ENCODE measurements around the gene ZNF512B.
"Not testable (repeated sequence)": the region's sequence is repeated elsewhere in the genome, so short reads cannot be mapped to it uniquely, and the experiment has no call there.

The ZNF512B gene

GRCh38 chr20:63969838-63970713, at the start of gene ZNF512B:
TSS of gene ZNF512B (minus strand) at chr20:63969930. CDS start at chr20:63967950, 1,980 bp downstream.
- no peak for FAIRE-seq

GRCh38 chr20:64015635-64016034, 45.9 kb upstream of the ZNF512B start:
- no peak for FAIRE-seq

DNA sequence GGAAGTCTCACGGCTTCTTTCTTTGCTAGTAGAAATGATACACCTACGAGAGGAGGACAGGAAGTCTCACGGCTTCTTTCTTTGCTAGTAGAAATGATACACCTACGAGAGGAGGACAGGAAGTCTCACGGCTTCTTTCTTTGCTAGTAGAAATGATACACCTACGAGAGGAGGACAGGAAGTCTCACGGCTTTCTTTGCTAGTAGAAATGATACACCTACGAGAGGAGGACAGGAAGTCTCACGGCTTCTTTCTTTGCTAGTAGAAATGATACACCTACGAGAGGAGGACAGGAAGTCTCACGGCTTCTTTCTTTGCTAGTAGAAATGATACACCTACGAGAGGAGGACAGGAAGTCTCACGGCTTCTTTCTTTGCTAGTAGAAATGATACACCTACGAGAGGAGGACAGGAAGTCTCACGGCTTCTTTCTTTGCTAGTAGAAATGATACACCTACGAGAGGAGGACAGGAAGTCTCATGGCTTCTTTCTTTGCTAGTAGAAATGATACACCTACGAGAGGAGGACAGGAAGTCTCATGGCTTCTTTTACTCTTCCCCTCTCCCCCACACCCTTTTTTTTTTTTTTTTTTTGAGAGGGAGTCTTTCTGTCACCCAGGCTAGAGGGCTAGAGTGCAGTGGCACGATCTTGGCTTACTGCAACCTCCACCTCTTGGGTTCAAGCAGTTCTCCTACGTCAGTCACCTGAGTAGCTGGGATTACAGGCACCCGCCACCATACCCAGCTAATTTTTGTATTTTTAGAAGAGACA, 42.8 kb upstream of the ZNF512B start:
- not testable (repeated sequence) for FAIRE-seq

DNA sequence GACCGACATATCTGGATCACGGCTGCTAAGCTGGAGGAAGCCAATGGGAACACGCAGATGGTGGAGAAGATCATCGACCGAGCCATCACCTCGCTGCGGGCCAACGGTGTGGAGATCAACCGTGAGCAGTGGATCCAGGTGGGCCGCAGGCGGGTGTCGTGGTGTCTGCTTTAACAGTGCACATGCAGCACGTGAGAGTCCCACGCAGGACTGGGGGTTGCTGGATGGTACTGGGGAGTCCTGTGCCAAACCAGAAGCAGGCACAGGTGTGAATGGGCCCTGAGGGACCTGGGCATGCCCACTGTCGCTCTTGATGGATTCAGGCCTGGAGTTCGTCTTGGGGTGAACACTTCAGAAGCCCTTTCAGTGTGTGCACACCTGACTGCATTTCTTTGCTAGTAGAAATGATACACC, 41.6 kb upstream of the ZNF512B start:
- no peak for FAIRE-seq

DNA sequence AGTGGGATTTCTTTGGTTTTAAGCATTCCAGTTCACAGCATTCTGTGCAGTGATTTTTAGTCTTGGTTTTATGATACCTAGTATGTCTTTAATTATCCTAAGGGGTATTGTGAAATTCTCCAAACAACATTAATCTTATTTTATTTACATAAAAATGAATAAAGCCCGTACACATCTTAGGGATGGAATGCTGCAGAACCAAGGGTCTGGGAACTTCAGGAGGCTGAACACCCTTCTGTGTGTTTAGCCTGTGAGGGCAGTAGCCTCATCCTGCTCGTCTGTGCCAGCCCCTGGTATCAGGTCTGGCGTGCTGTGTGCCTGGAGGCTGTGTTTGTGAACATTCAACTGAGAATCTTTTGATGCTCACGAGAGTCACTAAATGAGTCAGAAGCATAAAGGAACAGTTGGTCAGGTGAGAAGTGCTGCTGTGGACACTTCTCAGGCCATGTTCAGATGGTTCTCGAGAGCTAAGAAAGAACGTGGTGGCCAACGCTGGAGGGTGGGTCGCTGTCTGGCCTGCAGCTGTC, 41.0 kb upstream of the ZNF512B start:
- no peak for FAIRE-seq

DNA sequence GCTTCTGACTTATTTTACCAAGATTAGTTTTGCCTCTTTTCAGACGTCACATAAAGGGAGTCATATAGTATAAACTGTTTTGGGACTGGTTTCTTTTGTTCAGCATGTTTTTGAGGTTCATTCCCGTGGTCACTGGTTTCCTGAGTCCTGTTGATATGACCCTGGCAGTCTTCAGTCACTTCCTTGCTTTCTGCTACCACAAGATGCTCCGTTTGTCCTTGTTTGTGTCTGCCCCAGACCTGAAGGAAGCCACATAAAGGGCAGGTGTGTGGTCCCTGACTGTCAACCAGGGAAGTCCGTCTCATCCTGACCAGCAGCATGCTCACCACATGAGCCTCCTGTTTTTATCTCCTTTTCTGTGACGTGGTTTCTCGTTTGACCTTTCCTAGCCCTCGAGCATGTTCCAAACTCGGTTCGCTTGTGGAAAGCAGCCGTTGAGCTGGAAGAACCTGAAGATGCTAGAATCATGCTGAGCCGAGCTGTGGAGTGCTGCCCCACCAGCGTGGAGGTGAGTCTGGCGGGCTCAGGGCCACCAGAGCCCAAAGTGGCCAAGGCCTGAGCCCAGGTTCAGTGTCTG, 40.2 kb upstream of the ZNF512B start:
- FAIRE-seq, result no peak

GRCh38 chr20:64006902-64007301, 37.2 kb upstream of the ZNF512B start:
- FAIRE-seq, result no peak

- no peak for FAIRE-seq
Measured at GRCh38 chr20:64006490-64006889, 36.8 kb upstream of the ZNF512B start.

GRCh38 chr20:64005394-64005793, 35.7 kb upstream of the ZNF512B start:
- FAIRE-seq, result no peak

DNA sequence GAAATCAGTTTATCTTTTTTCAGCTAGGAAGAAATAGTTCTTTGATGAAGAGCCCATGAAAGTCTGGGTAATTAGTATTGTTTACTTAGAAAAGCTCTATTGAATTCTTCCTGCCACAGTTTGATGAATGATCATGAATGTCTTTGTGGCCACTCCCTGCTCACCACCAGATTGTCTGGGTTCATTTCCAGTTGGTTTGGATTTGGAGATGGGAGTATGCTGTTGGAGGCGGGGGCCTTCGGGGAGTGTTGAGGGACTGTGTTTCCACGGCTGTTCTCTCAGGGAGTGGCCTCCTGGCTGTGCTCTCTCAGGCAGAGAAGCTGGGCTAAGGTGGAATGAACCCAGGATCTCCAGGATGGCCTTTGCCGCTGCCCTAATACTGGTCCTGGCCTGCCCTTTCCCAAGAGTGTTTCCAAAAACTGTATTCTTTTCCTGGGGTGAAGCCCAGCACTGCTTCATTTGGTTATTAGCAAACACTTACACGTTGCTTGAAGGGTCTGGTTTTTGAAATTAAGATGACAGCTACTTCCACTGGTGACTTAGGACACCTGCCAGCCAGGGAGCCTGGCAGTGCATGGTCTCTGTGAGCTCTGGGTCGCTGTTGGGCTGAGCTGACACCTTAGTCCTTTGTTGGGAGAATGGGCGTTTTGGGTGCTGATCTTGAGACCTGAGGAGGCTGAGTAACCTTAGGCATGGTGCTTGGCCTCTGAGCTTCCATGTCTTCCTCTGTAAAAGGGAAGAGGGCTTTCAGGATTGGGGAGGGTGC, 34.4 kb upstream of the ZNF512B start:
- no peak for FAIRE-seq

- FAIRE-seq, result no peak
Measured at GRCh38 chr20:64001607-64002011, 31.9 kb upstream of the ZNF512B start.

- FAIRE-seq, result no peak
Measured at GRCh38 chr20:64000906-64001305, 31.2 kb upstream of the ZNF512B start.

DNA sequence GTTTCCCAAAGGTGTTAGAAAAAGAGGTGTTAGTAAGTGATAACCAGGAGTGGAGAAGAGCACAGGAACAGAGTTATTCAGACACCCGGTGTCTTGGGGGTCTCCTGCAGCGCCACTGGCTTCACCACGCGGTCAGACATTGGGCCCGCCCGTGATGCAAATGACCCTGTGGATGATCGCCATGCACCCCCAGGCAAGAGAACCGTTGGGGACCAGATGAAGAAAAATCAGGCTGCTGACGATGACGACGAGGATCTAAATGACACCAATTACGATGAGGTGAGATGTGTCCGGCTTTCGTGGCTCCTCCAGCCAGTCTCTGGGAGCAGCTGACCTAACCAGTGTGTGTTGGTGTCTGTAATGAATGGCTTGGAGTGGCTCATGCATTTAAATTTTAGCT, 13.2 kb upstream of the ZNF512B start:
- FAIRE-seq, result no peak

- no peak for FAIRE-seq
Measured at GRCh38 chr20:63980806-63981728, 11.3 kb upstream of the ZNF512B start, which contains the start of gene PRPF6. TSS of gene PRPF6 (plus strand) at chr20:63981132. CDS start at chr20:63981246, 114 bp downstream.

DNA sequence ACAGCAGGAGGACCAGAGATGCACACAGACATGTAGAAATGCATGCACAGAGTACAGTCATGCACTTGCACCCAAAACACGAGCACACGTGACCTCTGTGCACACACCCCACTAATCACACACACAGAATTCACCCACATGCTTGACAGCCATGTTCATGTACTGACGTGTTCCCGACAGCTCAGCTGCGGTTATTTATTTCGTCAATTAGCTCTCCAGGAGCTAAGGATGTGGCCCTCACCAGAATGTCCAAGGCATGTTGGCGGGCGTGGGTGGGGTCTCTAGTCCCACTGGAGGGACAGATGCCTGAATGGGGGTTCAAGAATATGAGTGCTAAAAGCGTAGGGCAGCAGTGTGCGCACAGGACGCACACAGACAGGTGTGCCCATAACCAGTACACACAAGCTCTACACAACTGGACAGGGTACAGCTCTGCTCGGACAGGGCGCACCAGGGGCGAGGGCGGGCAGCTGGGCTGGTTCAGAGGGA, 10.6 kb upstream of the ZNF512B start:
- FAIRE-seq, result no peak

DNA sequence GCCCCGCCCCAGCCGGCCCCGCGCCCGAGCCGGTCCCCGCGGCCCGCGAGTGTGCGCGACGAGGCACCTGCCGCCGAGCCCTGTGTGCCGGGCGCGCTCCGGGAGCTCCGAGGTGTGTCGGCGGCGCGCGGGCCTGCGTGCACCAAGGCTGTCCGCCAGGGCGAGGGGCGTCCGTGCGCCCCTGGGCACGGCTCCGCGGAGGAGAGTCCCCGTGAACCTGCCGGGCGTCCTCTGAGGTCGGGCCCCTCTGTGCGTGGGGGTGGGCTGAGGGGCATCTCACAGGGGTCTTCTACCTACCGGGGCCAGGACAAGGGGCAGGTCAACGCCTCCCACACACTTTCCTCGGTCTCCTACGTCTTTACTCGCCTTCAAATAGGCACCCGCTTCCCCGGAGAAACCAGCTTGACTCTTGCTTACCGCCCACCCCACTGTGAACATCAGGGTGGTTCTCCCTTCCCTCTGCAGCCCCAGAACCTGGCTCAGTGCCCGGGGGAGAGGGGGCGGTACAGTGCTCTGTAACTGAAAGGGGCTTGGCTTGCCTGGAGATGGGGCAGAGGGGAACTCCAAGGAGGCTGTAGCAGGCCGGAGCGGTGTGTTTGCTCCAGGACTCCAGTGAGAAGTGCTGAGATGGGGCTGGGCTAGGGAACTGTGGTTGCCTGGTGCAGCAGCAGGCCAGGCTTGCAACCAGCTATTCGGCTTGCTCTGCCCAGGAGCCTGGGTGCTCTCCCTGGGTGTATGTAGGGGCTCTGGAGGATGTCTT, 10.0 kb upstream of the ZNF512B start, which contains the start of gene SAMD10:
Gene SAMD10, minus strand, starts transcription at position 86 of the 760 bp plus-strand sequence. CDS start 175 bp downstream, outside the sequence.
- FAIRE-seq, result no peak

GRCh38 chr20:63979229-63979556, 9.5 kb upstream of the ZNF512B start:
- FAIRE-seq, result no peak

DNA sequence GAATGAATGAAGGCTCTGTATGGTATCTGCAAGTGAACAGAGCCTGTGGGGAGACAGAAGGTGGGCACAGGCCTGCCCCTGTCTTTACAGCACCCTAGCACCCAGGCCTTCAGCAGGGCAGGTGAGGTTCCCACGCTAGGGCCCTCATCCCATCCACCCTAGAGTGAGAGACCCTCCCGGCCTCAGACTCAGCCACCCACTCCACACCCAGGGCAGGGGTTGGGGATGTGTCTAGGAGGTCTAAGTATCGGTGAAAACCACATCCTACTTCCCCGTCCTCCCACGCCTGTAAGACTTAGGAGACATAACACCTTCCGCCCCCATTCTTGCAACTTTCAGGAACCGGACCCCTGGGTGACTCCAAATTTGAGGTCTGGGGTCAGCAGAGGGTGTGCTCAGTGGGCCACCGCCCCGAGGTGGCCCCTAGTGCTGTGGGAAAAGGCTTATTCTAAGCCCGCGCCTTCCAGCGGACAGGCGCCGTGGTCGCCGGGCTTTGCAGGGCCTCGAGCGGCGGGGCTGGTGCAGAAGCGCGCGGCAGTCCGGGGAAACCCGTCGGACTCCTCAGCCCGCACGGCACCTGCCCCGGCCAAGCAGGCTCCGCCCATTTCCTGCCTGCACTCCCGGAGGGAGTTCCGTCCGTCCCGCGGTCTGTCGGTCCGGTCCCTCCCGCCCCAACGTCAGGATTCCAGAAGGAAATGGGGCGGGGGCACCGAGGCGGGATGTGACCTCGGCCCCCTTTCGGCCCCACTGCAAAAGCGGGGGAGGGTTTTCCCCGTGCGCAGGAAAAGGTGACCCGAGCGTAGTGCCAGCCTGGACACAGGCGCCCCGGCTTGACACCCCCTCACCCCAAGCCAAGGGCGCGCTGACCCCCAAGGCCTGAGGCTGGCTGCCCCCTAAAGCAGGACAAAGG, 8.8 kb upstream of the ZNF512B start:
- no peak for FAIRE-seq

- FAIRE-seq, result no peak
Measured at GRCh38 chr20:63977739-63978276, 8.1 kb upstream of the ZNF512B start.
